NK-92 (cell line): Measurements from ENCODE around the gene LRRC9.
"Not testable (repeated sequence)": the region's sequence is repeated elsewhere in the genome, so short reads cannot be mapped to it uniquely, and the experiment has no call there.

Experiments
- DNase-seq: peaks from one replicate; lab custom pipeline; 2025; ENCODE audit not compliant: unreplicated experiment; lab: John Stamatoyannopoulos, UW

Gene LRRC9

DNA sequence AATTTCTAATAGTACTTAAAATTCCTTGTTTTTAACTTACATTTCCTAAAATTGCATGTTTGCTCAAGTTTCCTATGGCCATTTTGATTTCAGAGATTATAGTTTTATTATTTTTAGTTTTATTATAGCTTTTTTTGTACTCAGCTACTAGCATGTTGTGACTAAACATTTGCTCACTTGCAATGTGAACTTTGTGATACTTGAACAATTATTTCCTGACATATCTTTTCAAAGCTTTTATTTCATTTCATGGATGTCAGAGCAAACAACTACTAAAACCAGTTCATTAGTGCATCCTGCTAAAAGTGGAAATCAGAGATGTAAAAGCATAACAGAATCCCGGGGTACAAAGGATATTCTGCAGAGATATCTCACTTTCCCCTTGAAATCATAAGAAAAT, 138.1 kb downstream of the LRRC9 start:
- no peak for DNase-seq

- no peak for DNase-seq
Measured at GRCh38 chr14:60061371-60061770, 141.4 kb downstream of the LRRC9 start.

- DNase-seq, result no peak
Measured at GRCh38 chr14:60064491-60065072, 144.6 kb downstream of the LRRC9 start.

DNA sequence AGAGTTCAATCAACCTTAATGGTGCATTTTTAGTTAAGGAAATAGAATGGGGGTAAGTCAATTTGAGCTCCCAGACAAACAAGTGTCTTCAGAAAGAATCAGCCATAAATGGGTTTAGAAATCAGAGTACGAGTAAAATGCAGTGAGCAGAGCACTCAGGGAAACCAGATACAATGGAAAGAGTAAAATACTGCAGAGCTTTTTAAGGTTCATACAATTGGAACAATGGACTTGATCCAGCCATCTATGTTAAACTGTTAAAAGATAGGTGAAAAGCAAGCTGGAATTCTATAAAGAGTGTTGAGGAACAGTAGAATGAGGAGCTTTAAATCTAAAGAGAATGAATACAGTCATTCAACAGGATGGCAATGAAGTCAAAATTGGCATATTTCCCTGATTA, 147.9 kb downstream of the LRRC9 start:
- DNase-seq, result no peak

GRCh38 chr14:60079723-60080122, 159.8 kb downstream of the LRRC9 start:
- no peak for DNase-seq

DNA sequence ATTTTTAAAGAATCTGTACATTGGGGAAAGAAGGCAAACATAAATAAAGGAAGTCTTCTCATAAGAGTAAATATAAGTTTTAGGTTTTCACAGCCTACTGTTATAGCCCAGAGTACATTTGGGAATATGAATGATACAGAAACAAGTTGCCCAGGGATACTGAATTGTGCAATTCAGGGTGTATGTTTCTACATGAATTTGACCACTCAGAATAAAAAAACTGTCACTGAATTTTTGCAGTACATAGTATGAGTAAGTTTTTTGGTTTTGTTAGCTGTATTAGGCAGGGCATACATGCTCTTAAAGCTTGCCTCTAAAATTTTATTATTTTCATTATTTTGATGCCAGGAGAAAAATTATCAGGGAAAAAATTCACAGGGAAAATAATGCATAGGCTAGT, 165.1 kb downstream of the LRRC9 start:
- no peak for DNase-seq

- no peak for DNase-seq
Measured at GRCh38 chr14:60085693-60086092, 165.7 kb downstream of the LRRC9 start.

DNA sequence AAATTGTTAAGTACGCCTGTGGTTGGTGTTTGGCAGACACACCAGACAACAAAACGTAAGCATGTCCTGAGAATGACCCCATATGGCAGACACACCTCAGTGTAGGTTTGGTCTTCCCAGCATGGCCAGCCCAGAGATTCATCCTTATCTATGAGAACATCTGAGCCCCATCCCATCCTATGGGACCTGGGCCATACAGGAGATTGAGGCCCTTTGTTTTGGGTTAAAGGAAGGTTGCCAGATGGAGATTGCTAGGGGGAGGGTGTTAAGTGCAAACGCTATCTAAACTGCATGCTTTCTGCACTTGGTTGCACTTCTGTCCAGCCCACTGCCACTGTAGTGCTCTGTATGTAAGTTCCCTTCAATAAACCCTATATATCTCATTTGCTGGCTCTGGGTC, 167.7 kb downstream of the LRRC9 start:
- no peak for DNase-seq

DNA sequence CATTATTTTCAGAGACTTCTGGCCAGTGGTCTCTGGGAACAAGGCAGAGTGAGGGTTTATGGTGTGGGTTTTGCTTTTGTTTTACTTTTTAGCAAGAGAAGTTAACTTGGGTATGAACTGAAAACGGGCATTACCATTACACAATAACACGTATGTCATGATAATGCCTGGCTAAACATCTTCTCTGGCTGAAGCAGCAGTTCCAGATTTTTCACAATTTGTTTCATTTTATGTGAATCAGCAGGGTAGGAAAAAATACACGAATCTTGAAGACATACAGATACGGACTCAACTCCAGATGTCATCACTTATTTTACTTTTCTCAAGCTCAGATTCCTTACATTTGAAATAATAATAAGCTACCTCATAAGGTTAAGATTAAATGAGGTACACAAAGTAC, 169.3 kb downstream of the LRRC9 start:
- no peak for DNase-seq

GRCh38 chr14:60090864-60091519, 171.0 kb downstream of the LRRC9 start:
- no peak for DNase-seq

- DNase-seq, result peak; percentile 74
Measured at GRCh38 chr14:60091550-60092525, 171.9 kb downstream of the LRRC9 start, which contains the start of gene PCNX4. PCNX4 (plus strand) TSS chr14:60091923; CDS start chr14:60107639, 15,716 bp downstream.

DNA sequence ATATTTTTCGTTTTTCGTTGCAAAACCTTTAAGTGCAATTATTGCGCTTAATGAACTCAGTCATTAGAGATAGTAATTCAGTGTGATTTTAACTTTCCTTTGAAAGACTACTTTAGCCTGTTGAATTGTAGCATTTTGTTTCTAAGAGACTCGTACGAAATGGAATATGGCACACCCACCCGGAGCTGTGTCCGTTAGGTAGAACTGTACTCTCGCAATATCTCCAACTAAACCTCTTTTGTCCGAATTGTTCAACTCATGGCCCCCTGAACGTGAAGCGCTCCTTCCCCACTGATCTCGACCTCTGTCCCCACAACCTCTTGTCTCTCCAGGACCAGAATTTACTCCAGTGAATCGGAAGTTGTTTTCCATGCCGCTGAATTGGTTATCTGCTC, 172.6 kb downstream of the LRRC9 start:
- no peak for DNase-seq

- no peak for DNase-seq
Measured at GRCh38 chr14:60093080-60093479, 173.1 kb downstream of the LRRC9 start.

GRCh38 chr14:60093606-60094005, 173.7 kb downstream of the LRRC9 start:
- DNase-seq, result no peak

GRCh38 chr14:60094306-60094897, 174.5 kb downstream of the LRRC9 start:
- DNase-seq, result no peak

- no peak for DNase-seq
Measured at GRCh38 chr14:60095231-60095630, 175.3 kb downstream of the LRRC9 start.

- DNase-seq, result no peak
Measured at GRCh38 chr14:60095781-60096450, 176.0 kb downstream of the LRRC9 start.

GRCh38 chr14:60097974-60098373, 178.0 kb downstream of the LRRC9 start:
- DNase-seq, result no peak

DNA sequence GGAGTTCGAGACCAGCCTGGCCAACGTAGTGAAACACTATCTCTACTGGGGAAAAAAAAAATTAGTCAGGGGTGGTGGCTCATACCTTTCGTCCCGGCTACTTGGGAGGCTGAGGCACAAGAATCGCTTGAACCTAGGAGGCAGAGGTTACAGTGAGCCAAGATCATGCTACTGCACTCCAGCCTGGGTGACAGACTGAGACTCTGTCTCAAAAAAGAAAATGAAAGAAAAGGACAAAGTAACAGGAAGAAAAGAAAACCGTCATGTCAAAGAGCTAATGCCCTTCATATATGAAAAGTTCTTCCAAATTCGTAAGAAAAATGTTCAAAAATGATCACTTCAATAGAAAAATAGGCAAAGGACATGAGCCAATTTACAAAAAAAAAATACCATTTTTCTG, 179.9 kb downstream of the LRRC9 start:
- not testable (repeated sequence) for DNase-seq

- no peak for DNase-seq
Measured at GRCh38 chr14:60101786-60102185, 181.8 kb downstream of the LRRC9 start.

DNA sequence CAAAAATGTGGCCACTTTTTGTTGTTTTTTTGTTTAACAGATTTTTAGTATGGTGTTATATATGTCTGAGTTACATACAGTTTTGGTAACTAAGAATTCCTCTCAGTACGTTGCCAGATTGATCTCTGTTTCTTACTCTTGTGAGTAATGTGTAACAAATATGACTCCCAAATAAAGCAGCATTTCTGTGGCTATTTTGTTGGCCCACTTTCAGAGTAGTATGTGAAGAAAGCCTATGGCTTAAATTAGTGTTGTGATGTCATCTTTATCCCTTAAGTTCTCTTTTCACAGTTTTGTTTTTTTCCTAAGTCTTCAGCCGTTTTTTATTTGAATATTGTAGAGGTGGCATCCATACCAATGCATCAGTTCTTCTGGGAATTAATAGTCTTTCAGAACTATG, 182.4 kb downstream of the LRRC9 start:
- DNase-seq, result no peak
